GM21529 (cell line): ENCODE data around the gene ZNF512.
A peak's percentile ranks its signal among the peaks of the same experiment; 100 is the strongest.
"Not testable (repeated sequence)": the region's sequence is repeated elsewhere in the genome, so short reads cannot be mapped to it uniquely, and the experiment has no call there.

Experiments used
- ATAC-seq: cut with Tn5 transposase; IDR thresholded peaks from one replicate; pipeline ENCODE4 v1.9.1; 2021; ENCODE audit not compliant: unreplicated experiment

The ZNF512 gene

DNA sequence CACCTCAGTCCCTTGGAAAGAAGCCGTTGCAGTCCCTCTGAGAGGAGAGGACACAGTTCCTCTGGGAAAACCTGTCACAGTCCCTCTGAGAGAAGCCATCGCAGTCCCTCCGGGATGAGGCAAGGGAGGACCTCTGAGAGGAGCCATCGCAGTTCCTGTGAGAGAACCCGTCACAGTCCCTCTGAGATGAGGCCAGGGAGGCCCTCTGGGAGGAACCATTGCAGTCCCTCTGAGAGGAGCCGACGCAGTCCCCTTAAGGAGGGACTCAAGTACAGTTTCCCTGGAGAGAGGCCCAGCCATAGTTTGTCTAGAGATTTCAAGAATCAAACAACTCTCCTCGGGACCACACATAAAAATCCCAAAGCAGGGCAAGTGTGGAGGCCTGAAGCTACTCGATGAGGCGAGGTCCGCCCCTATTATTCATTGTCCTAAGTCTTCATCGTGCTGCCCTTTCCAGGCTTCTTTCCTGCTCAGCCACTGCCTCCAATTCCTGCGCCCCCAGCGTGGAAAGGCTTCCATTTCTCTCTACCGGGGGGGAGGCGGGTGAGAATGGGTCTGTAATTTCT is 630 bp upstream of the ZNF512 start:
- no peak for ATAC-seq

DNA sequence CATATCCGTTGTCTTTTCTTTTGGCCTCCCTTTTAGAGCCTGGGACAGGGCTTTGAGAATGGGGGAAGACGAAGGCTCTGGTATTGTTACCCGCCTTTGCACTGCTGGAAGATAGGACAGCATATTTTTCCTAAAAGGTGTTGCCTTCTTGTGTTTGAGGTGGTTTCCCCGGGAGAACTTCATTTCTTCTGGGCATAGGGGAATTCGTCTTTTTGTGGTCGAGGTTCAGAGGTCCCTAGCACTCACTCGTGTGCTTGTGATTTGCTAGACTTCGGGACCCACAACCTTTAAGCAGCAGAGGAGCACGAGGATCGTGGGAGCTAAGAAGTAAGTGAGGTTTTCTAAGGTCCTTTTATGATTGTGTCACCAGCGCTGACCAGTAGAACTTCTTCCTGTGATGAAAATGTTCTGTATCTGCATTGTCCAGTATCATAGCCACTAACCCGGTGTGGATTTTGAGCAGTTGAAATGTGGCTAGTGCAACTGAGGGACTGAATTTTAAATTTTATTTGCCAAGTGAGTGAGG is 611 bp downstream of the ZNF512 start:
- no peak for ATAC-seq

DNA sequence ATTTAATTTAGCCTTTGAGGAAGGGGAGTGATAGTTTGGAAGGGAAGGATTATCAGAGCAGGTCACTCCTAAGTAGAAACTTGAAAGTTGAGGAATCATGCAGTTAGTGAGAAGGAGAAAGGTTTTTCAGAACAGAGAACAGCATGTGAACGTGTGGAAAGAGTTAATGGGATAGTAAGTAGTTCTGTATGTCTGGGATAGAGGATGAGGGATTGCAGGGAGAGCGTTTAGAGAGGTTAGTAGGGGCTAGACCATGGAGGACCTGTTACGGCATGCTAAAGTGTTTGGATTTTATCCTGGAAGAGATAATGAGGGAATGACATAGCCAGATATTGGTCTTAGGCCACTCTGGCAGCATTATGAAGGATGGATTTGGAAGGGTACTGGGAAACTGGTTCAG is 1.8 kb downstream of the ZNF512 start:
- no peak for ATAC-seq

DNA sequence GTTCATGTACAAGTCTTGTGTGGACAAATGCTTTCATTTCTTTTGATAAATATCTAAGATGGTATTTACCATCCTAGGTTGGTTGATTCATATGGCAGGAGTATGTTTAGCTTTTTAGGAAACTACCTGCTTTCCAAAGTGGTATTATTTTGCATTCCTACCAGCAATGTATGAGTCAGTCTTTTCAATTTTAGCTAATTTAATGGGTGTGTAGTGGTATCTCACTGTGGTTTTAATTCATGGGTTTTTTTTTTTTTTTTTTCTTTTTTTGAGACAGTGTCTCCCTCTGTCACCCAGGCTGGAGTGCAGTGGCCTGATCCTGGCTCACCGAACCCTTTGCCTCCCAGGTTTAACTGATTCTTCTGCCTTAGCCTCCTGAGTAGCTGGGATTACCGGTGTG is 4.2 kb downstream of the ZNF512 start:
- ATAC-seq: no peak

DNA sequence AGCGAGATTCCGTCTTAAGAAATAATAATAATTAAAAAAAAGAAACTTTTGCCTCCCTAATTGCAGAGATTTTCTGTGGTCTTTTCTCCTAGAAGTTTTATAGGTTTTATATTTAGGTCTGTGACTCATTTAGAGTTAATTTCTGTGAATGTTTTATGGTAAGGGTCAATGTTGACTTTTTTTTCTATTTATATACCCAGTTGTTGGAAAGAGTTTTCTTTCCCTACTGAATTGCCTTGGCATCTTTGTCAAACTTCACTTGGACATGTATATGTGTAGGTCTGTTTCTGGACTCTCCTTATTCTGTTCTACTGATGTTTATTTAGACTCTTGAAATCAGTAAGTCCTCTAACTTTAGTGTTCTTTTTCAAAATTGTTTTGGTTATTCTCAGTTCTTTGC is 5.5 kb downstream of the ZNF512 start:
- ATAC-seq: no peak

DNA sequence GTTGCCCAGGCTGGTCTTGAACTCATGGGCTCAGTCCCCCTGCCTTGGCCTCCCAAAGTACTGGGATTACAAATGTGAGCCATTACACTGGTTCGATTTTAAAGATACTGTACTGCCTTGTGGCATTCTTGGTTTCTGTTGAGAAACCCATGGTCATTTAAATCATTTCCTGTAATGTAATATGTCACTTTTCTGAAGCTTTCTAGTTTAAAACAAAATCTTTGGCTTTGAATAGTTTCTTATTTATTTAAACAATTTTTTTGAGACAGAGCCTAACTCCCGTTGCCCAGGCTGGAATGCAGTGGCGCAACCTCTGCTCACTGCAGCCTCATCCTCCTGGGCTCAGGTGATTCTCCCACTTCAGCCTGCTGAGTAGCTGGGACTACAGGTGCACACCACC is 8.9 kb downstream of the ZNF512 start:
- no peak for ATAC-seq

DNA sequence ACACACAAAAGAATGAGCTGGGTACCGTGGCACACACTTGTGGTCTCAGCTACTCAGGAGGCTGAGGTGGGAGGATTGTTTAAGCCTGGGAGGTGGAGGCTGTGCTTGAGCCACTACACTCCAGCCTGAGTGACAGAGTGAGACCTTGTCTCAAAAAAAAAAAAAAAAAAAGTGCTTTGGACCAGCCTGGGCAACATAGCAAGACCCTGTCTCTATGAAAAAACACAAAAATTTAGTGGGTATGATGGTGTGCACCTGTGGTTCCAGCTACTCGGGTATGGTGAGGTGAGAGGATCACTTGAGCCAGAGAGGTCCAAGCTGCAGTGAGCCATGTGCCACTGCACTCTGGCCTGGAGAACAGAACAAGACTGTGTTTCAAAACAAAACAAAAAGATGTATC is 10.4 kb downstream of the ZNF512 start:
- no peak for ATAC-seq

DNA sequence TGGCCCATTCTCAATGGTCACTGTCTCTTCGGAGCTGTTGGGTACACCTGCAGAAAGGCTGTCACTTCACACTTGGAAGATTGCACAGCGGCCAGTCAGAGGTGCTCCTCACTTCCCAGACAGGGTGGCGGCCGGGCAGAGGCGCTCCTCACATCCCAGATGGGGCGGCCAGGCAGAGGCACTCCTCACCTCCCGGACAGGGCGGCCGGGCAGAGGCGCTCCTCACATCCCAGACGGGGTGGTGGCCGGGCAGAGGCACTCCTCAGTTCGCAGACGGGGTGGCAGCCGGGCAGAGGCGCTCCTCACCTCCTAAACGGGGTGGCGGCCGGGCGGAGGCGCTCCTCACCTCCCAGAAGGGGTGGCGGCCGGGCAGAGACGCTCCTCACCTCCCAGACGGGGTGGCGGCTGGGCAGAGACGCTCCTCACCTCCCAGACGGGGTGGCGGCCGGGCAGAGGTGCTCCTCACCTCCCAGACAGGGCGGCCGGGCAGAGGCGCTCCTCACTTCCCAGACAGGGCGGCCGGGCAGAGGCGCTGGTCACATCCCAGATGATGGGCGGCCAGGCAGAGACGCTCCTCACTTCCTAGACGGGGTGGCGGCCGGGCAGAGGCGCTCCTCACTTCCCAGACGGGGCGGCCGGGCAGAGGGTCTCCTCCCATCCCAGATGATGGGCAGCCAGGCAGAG is 11.3 kb downstream of the ZNF512 start:
- ATAC-seq: not testable (repeated sequence)

DNA sequence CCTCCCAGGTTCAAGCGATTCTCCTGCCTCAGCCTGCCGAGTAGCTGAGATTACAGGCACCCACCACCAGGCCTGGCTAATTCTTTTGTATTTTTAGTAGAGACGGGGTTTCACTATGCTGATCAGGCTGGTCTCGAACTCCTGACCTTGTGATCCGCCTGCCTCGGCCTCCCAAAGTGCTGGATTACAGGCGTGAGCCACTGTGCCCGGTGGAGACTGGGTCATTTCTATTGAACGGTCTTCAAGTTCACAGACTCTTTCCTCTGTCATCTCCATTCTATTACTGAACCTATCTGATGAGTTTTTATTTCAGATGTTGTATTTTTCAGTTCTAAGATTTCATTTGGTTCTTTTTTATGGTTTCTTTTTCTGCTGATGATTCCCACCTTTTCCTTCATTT is 12.6 kb downstream of the ZNF512 start:
- not testable (repeated sequence) for ATAC-seq

DNA sequence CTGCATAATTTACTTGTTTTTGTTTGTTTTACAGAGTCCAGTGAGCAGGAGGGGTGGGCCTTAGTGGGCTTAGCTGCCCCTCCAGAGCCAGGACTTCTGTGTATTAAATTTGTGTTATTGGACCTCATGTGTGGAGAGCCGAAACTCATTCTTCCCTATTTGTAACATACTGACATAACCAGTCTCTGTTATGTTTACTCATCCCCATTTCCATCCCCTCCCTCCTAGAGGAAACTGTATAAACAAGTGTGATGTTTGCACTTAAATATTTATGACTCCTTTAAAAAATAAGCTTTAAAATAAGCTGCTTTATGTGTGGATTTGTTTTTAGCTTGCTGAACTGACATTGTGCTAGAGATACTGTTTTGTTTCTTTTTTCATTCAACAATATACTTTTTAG is 13.8 kb downstream of the ZNF512 start:
- no peak for ATAC-seq

DNA sequence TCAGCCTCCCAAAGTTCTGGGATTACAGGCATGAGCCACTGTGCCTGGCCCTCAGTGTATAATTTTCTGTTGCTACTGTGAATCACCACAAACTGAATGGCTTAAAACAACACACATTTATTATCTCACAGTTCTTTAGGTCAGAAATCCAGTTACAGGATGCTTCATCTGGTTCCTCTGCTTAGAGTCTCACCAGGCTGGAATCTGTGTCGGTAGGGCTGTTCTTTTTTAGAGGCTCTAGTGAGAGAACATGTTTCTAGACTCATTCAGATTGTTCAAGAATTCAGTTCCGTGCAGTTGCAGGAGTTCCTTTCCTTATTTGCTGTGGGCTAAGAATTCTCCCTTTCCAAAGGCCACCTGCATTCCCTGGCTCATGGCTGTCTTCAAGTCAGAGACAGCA is 23.8 kb downstream of the ZNF512 start:
- ATAC-seq: no peak

DNA sequence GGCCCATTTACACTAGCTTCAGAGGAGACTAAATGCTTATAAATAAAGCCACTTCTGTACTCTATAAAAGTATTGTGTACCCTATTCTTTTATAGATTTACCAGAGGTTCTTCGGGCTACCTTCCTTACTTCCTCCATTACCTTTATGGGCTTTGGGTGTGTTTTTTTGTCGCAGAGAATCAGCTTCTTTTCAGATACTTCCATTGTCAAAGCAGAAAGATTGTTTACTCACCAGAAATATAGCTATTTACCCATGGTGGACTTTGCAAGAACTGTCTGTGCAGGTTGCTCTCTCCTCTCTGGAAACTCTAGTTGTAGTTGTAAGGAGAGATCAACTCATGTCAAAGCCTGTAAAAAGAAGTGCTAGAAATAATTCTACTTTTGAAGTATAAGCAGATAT is 31.1 kb downstream of the ZNF512 start:
- ATAC-seq: no peak

DNA sequence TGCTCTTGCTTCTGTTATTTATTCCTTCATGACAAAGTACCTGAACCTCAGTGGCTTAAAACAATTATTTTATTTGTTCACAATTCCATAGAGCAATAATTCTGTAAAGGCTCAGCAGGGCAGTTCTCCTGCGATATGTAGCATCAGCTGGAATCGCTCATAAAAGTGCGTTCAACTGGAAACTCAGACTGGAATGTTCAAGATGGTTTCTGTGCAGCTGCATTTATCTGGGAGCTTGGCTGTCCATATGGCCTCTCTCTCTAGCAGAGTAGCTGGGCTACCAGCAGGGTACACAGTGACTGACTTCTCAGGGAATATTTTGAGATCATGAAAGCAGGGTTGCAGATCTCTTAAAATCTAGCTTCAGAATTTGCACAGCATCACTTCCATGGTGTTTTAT is 32.5 kb downstream of the ZNF512 start:
- ATAC-seq: no peak

DNA sequence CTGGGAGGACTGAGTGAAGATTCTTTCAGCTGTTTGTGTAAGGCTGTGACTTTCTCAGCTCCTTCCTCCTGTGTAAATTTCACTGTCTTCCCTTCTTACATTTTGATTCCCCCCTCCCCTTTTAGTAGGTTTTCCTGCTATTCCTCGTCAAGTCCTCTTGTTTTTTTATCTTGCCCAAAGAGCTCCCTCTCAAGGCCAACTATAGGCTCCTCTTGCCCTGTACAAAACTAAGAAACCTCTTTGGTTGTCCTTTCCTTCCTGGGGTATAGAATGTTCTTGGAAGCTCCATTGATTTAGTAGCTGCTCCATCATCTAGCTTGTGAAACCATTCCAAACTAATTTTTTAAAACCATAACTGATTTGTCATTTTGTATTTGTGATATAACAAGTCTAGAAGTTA is 38.7 kb downstream of the ZNF512 start:
- no peak for ATAC-seq

DNA sequence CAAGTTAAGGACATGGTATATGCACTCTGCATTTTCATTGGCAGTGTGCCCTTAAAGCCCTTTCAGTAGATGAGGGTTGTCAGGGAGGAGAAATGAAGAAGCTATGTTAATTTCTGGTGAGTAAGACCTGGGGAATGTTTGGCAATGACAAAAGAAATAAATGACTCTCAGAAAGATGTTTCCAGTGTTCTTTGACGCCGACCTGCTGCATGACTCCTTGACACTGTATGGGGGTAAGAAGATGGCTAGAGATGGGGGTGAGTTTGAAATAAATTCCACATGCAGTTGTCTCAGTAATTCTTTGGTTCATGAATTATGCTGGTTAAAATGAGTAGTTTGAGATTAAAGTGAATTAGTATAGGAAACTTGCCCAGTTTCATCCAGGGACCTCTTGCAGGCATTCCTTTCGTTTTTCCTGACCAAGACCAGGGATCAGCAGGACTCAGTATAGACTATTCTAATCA is 40.1 kb downstream of the ZNF512 start:
- ATAC-seq: no peak

DNA sequence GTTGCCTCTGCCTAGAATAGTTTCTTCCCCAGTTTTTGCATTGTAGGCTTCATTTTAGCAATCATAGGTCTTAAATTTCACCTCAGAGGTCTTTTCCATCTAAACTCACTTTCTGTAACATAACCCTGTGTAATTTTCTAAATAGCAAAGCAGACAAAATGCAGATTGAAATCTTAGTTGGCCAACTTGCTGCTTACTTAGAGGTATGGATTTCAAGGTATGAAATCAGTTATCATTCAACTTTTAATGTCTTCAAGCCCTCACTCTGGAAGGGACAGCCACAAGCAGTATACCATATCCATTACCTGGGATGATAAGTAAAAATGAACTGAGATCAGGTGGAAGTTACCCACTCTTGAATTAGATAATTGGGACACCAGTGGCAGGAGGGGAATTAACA is 42.1 kb downstream of the ZNF512 start:
- ATAC-seq: no peak

DNA sequence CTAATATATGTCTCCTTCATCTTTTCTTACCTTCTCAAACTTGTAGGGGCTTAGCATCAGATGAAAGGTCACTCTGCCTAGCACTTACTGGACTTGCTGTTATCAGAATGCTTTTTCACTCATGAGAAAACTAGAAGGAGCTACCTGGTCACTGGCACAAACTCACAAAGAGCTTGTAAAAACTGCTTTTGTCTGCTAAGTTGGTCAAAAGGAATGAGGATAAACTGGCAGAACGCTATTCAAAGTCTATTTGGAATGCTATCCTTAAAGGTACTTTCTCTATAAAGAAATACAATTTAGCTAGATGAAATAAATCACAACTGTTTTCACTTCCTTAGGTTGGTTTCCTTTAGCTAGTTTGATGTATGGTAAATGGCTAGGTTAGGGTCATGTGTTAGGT is 43.5 kb downstream of the ZNF512 start:
- ATAC-seq: not testable (repeated sequence)

DNA sequence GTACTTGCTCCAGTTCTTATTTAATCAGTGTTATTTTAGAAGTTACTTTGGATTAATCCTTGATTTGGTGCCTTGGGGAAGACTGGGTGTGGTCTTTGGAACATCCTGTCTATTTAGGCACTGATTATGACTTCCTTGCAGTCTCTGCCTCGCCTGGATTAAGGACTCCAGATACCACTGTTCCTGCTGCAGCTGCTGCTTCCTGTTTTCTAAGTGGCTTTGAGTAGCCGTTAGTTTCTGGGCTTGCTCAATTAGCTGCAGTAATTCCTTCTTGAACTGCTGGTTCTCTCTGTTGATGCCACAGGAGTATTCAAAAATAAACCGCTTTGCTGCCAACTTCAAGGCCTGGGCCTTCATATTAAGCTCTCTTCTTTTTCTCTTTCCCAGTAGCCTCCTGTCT is 44.1 kb downstream of the ZNF512 start:
- ATAC-seq: not testable (repeated sequence)

DNA sequence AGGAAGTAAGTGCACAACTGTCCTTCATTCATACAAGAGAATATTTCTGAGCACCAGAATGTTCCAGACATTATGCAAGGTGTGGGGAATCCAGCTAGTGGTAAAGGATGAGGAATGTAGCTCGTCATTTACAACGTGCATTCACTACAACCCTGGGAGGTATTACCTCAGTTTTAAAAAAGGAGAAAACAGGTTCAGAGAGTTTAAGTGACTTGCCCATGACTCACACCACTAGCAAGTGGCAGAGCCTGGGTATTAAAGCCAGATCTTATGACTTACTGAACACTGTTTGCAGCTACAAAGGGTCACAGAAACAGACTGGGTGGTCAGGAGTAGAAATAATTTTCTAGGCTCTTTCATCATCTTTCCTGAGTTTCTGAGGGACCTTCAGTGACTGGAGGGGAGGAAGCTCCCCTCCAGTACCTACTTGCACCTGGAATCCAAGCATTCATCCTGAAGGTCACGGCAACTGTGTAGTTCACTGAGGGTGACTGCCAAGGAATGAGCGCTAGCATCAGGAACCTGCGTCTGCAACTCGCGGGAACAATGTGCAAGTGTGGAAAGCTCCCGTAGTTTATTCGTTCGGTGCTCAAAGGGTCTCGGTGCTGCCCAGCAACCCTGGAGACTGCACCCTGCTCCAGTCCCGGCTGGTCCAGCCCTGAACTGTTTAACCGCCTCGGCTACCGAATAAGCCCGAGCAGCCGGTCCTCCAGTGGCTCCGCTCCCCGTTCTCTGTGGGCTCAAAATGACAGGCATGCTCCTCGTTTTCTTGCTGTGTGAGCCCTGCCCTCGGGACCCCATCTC is 45.3 kb downstream of the ZNF512 start:
- ATAC-seq: peak; percentile 27

DNA sequence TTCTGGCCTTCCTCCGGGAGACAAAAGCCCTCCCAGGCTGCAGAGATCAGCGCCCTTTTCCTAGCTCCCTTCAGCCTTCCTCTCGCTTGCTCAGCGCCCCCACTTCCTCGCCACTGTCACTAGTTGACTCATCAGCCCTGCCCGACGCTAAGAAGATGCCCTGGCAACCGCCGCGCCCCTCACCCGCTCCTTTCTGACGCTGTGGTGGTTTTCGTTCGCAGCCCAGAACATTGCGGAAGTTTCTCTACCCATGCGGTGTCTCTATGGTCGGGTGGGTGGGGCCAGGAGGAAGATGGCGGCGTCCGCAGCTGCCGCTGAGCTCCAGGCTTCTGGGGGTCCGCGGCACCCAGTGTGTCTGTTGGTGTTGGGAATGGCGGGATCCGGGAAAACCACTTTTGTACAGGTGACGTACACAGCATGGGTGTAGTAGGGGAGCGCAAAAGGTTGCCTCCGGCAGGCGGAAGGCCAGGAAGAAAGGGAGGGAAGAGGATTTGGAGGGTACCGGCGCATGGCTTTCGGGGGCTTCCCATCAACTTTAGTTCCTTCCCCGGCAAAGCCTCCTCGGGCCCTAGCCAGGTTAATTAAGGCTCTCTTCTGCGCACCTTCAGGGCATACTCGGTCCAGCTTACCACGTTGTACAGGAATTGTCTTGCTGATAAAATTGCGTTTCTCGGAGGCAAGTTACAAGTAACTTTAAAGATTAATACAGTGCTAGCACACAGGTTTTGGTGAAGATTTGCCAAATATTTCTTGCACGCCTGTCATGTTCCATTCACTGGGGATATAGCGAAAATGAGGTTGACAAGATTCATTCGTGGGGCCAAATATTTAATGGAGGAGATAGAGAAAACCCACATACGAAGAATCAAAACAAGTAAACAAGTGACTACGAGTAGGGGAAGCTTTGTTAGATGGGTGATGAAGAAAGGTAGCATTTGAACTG is 46.2 kb downstream of the ZNF512 start, which contains the start of the genes CCDC121 and GPN1:
Gene CCDC121, minus strand, starts transcription at position 246 of the 943 bp plus-strand sequence. CDS start 1,213 bp downstream, outside the sequence.
Gene GPN1, plus strand, starts transcription at position 284 of the 943 bp plus-strand sequence. Its CDS starts 9 bp downstream, at position 293.
- peak; percentile 99 for ATAC-seq
